Neural progenitor cell (in vitro differentiated cells): ENCODE measurements around the gene UQCC2.

ENCODE experiments used
- EZH2 ChIP-seq: fragments of 200-600 bp; sonication (generic); IDR thresholded peaks from 2 replicates; pipeline ENCODE4 v1.6.1; 2017; ENCODE audit warnings: antibody characterized with exemption, mild to moderate bottlenecking, moderate library complexity
- TF ChIP-seq, protein P1 (sequence below): fragments of 200-600 bp; sonication (generic); IDR thresholded peaks from 2 replicates; pipeline ENCODE4 v1.5.1; 2017; ENCODE audit warnings: antibody characterized with exemption, mild to moderate bottlenecking

DNA sequence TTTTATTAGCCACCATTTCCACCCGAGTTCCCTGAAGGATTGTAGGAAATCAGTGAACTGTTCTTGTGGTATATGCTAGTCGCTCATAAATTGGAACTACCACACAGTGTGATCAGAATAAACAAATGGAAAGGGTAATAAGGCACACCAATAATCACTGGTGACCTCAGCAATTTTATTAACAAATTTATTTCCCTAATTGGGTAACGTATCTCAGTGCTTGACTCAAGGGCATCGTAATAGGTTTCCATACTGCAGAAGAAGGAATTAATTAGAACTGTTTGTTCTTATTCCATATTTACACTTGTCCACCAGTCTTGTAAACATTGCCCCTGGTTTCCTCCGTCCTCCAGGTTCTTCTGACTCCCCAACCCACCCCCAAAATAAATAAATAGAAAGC, 10.0 kb upstream of the UQCC2 start:
- TF ChIP-seq, protein P1, sequence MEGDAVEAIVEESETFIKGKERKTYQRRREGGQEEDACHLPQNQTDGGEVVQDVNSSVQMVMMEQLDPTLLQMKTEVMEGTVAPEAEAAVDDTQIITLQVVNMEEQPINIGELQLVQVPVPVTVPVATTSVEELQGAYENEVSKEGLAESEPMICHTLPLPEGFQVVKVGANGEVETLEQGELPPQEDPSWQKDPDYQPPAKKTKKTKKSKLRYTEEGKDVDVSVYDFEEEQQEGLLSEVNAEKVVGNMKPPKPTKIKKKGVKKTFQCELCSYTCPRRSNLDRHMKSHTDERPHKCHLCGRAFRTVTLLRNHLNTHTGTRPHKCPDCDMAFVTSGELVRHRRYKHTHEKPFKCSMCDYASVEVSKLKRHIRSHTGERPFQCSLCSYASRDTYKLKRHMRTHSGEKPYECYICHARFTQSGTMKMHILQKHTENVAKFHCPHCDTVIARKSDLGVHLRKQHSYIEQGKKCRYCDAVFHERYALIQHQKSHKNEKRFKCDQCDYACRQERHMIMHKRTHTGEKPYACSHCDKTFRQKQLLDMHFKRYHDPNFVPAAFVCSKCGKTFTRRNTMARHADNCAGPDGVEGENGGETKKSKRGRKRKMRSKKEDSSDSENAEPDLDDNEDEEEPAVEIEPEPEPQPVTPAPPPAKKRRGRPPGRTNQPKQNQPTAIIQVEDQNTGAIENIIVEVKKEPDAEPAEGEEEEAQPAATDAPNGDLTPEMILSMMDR, result no peak
- no peak for TF ChIP-seq EZH2
